Measurements from ENCODE around the gene ERFE. TPM values are rescaled to one million over a fixed set of nuclear protein-coding genes. Genes with fewer than 3 reads are reported as not detected.

ERFE gene
- total and polyA plus RNA-seq, 2 donors (not counting 3 experiments of a cell fraction or from before 2014, with no cell fraction given) = 0.65 to 1.2 TPM

- H3K9ac ChIP-seq (replicated peaks; ENCODE audit: extremely low read depth, insufficient read depth, low read length) = no peak overlapping the region
- FAIRE-seq (no peak), DNase-seq (ENCODE audit: low read depth, low spot score) (no peak)
- H3K36me3 ChIP-seq (ENCODE audit: control insufficient read depth in 2 of 2, extremely low read depth in 1 of 2, insufficient read depth in 2 of 2, low read length in 2 of 2) = no peaks in the 10 kb centered on the region
- peaks cover 2% of the 10 kb centered on the region for H3K9me3 ChIP-seq (replicated peaks; ENCODE audit: control insufficient read depth, insufficient read depth, low read length)
- H3K79me2 ChIP-seq (ENCODE audit: control insufficient read depth, insufficient read depth, low read length) = no peaks in the 10 kb centered on the region
- dilution Hi-C loops (cut with MboI; ENCODE audit: extremely low pct_ligation_motif_present, low sequenced_read_pairs) (no loop called here), intact Hi-C loops (cut with micrococcal nuclease) (no loop called here)
- no peak overlapping the region for H3K4me3 ChIP-seq (replicated peaks in 1 of 3; ENCODE audit: insufficient read depth in 1 of 3, low read depth in 1 of 3, low read length in 3 of 3)
- H3K27me3 ChIP-seq (ENCODE audit: control insufficient read depth in 2 of 2, insufficient read depth in 2 of 2, low read length in 2 of 2) = peaks cover 1 to 2% of the 10 kb centered on the region in 2 experiments
- TF ChIP-seq FOS (IDR thresholded peaks at IDR 0.05; ENCODE audit: borderline replicate concordance, insufficient read depth, low read length) = no peak
- no peak for TF ChIP-seq EZH2 (IDR thresholded peaks at IDR 0.05; ENCODE audit: borderline replicate concordance, low read depth, low read length, severe bottlenecking)
- no peak for TF ChIP-seq JUN (IDR thresholded peaks at IDR 0.05; ENCODE audit: borderline replicate concordance, insufficient read depth, insufficient read length, low read depth)
- TF ChIP-seq POLR2AphosphoS5 (IDR thresholded peaks at IDR 0.05; ENCODE audit: insufficient read depth, low read depth, low read length) = no peak
- TF ChIP-seq POLR2A (IDR thresholded peaks at IDR 0.05; ENCODE audit: low read depth, low read length) = no peak
- TF ChIP-seq MAX (IDR thresholded peaks at IDR 0.05; ENCODE audit: insufficient read depth, insufficient read length) = no peak
- no peak for TF ChIP-seq CTCF (IDR thresholded peaks at IDR 0.05; ENCODE audit: extremely low read depth in 1 of 2, insufficient read depth in 1 of 2, low read depth in 1 of 2, low read length in 2 of 2)
- BruUV-seq (replicated peaks) = no TSS peak
- no peaks in the 10 kb centered on the region for H4K20me1 ChIP-seq (replicated peaks; ENCODE audit: control insufficient read depth, extremely low read depth, insufficient read depth, low read length)
- no peak overlapping the region for H3K4me2 ChIP-seq (ENCODE audit: insufficient read depth, low read length)
- no peaks in the 10 kb centered on the region for H3K4me1 ChIP-seq (ENCODE audit: control insufficient read depth, extremely low read depth, insufficient read depth, low read length)
- no peak overlapping the region for H2AFZ ChIP-seq (ENCODE audit: low read depth, low read length)
- ChIA-PET POLR2A (no interaction called here), CTCF (no interaction called here)
- no peak overlapping the region for H3K27ac ChIP-seq (ENCODE audit: insufficient read depth, low read depth, low read length)
- no peaks in the 10 kb centered on the region for H3K9me1 ChIP-seq (replicated peaks; ENCODE audit: control insufficient read depth, extremely low read depth, insufficient read depth, low read length)
Measured at GRCh38 chr2:238116298-238117198, 42.2 kb upstream of the ERFE start.

All from endothelial cell of umbilical vein (primary cell).